Sigmoid colon (tissue), 7 donors: ENCODE measurements around the gene OR52E1. TPM values are rescaled to one million over a fixed set of nuclear protein-coding genes. Genes with fewer than 3 reads are reported as not detected.

Source experiments
- DNase-seq: peaks from one replicate; pipeline ENCODE4 v3.0.0-alpha.2; 2019
- H3K27ac ChIP-seq, 4 donors: fragments of 200-600 bp; sonication (generic); one replicate each; pipeline ENCODE4 v1.5.1; 2016 to 2019; ENCODE audit warnings: mild to moderate bottlenecking in 1 of 4
- H3K27me3 ChIP-seq, 3 donors: fragments of 200-600 bp; sonication (generic); one replicate each; pipeline ENCODE4 v1.5.1; 2019; ENCODE audit warnings: mild to moderate bottlenecking in 1 of 3
- H3K36me3 ChIP-seq, 4 donors: fragments of 200-600 bp; sonication (generic); one replicate each; pipeline ENCODE4 v1.5.1; 2016 to 2019
- H3K4me1 ChIP-seq, 4 donors: fragments of 200-600 bp; sonication (generic); one replicate each; pipeline ENCODE4 v1.5.1; 2017 to 2019
- H3K4me3 ChIP-seq, 4 donors: fragments of 200-600 bp; sonication (generic); one replicate each; pipeline ENCODE4 v1.5.1; 2017 to 2019; ENCODE audit warnings: mild to moderate bottlenecking in 2 of 4, moderate library complexity in 1 of 4
- H3K9me3 ChIP-seq, 4 donors: fragments of 200-600 bp in 3 of 4; sonication (generic) in 3 of 4; one replicate each; pipeline versions ENCODE4 v1.5.1 to v1.6.1; 2013 to 2019
- CTCF ChIP-seq, 4 experiments: fragments of 450-650 bp in 3 of 4; fragments of 200-600 bp in 1 of 4; IDR thresholded peaks; one replicate each; pipeline ENCODE4 v1.5.1; 2016 to 2019; ENCODE audit warnings: antibody characterized with exemption in 4 of 4, mild to moderate bottlenecking in 3 of 4, moderate library complexity in 2 of 4
- EP300 ChIP-seq, 4 donors: sonication (generic); formaldehyde crosslinking; IDR thresholded peaks; one replicate each; pipeline ENCODE4 v1.6.1; 2017; ENCODE audit warnings: antibody characterized with exemption in 4 of 4
- POLR2A ChIP-seq, 2 donors: fragments of 450-650 bp; IDR thresholded peaks; one replicate each; pipeline ENCODE4 v1.6.1; 2016; ENCODE audit warnings: antibody characterized with exemption in 2 of 2, mild to moderate bottlenecking in 2 of 2, moderate library complexity in 2 of 2
- POLR2AphosphoS5 ChIP-seq, 4 donors: sonication (generic); formaldehyde crosslinking; IDR thresholded peaks; one replicate each; pipeline ENCODE4 v1.6.1; 2017; ENCODE audit warnings: antibody characterized with exemption in 4 of 4
- WGBS, 2 donors: extraction: QIAGEN DNeasy Blood & Tissue Kit; methylation state at CpG; one replicate each; pipeline ENCODE4 v1.1.7; 2013; 5-methylcytosine and 5-hydroxymethylcytosine counted together
- intact Hi-C: fragments of 100-400 bp; cut with DNase I; formaldehyde crosslinking; loops from one replicate; pipeline ENCODE4 v1.15.1; 2023
- polyA plus RNA-seq, 3 donors: library from polyadenylated mRNA; stranded (reverse); fragments of 200-250 nt; gene quantifications; one replicate each; pipeline ENCODE4 v1.2.3, GENCODE V29; 2013
- total RNA-seq, 4 donors: library from RNA; depleted of rRNA; stranded (reverse); fragments of >200 nt; gene quantifications; one replicate each; pipeline ENCODE4 v1.1.0, GENCODE V29; 2016
- donor health status: healthy with polysubstance abuse.
- donor health status: Bipolar disorder and iron deficiency.
- donor health status: healthy.

OR52E1 gene
- total and polyA plus RNA-seq, 7 donors = not detected

DNA sequence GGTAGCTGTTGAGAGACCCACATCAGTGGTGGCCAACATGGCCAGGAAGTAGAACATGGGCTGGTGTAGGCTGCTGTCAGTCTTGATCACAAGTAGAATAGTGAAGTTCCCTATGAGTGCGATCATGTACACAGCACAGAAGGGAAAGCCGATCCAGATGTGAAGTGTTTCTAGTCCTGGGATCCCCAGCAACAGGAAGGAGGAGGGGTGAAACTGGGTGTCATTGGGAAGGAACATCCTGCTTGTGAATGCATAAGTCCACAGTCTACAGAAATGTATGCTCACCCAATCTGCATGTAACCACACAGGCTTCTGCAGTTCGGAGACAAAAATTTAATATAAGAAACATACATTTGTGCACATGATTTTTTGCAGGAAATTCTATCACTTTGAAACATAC is 10.0 kb upstream of the OR52E1 start, which contains the start of gene OR52E2:
TSS of gene OR52E2 (minus strand) at position 237 of the 400 bp plus-strand sequence. CDS start at position 237, 0 bp downstream.
- no peaks in the 10 kb centered on the region for H3K36me3 ChIP-seq
- DNase-seq = no peak
- H3K4me1 ChIP-seq = no peaks in the 10 kb centered on the region
- H3K27me3 ChIP-seq = no peaks in the 10 kb centered on the region
- TF ChIP-seq POLR2AphosphoS5 (IDR thresholded peaks at IDR 0.05) = no peak
- TF ChIP-seq CTCF (IDR thresholded peaks at IDR 0.05) = no peak
- TF ChIP-seq POLR2A (IDR thresholded peaks at IDR 0.05) = no peak
- no peak for TF ChIP-seq EP300 (IDR thresholded peaks at IDR 0.05)
- H3K9me3 ChIP-seq = no peaks in the 10 kb centered on the region
- WGBS, 2 donors = 91 to 92% methylated on average over 3 of the region's 3 CpGs
- H3K27ac ChIP-seq = no peak within 1 kb of the TSS
- intact Hi-C loops = no loop called here
- no peak within 1 kb of the TSS for H3K4me3 ChIP-seq

DNA sequence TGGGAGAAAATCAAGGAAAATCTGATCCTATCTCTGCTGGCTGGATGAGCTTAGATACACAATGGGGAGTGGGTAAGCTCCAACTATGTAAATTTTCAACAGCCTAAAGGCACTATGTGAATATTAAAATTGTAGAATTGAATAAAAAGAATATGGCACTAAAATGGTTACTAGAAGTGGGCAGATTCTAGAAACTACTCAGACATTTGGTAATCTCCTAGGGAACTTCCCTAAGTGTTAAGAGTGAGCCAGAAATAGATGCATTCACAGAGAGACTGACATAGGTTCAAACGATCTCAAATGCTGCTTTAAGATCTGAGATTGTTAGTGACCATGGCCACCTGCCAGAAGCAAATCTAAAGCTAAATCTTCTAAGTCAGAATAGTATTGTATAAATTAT is 4.3 kb upstream of the OR52E1 start:
- Histone ChIP-seq H3K9me3 (no peaks in the 10 kb centered on the region), H3K27me3 (no peaks in the 10 kb centered on the region), H3K4me3 (no peak overlapping the region), H3K36me3 (no peaks in the 10 kb centered on the region), H3K4me1 (no peaks in the 10 kb centered on the region), H3K27ac (no peak overlapping the region)
- no peak for TF ChIP-seq EP300 (IDR thresholded peaks at IDR 0.05)
- TF ChIP-seq POLR2A (IDR thresholded peaks at IDR 0.05) = no peak
- no peak for TF ChIP-seq CTCF (IDR thresholded peaks at IDR 0.05)
- TF ChIP-seq POLR2AphosphoS5 (IDR thresholded peaks at IDR 0.05) = no peak
- 21 to 23% methylated on average over 1 of the region's 1 CpG for WGBS, 2 donors
- intact Hi-C loops = no loop called here
- DNase-seq = no peak

GRCh38 chr11:5071799-5072198 is 2.4 kb downstream of the OR52E1 start:
- WGBS, 2 donors = 51 to 69% methylated on average over 3 of the region's 3 CpGs
- TF ChIP-seq POLR2AphosphoS5 (IDR thresholded peaks at IDR 0.05) = no peak
- no peak overlapping the region for H3K27ac ChIP-seq
- H3K9me3 ChIP-seq = no peaks in the 10 kb centered on the region
- no peak overlapping the region for H3K4me3 ChIP-seq
- DNase-seq = no peak
- no peaks in the 10 kb centered on the region for H3K36me3 ChIP-seq
- intact Hi-C loops = no loop called here
- no peaks in the 10 kb centered on the region for H3K4me1 ChIP-seq
- no peaks in the 10 kb centered on the region for H3K27me3 ChIP-seq

- 71 to 75% methylated on average over 2 of the region's 2 CpGs for WGBS, 2 donors
- no peaks in the 10 kb centered on the region for H3K36me3 ChIP-seq
- H3K4me1 ChIP-seq = no peaks in the 10 kb centered on the region
- no peak for DNase-seq
- no peak for TF ChIP-seq CTCF (IDR thresholded peaks at IDR 0.05)
- TF ChIP-seq EP300 (IDR thresholded peaks at IDR 0.05) = no peak
- TF ChIP-seq POLR2AphosphoS5 (IDR thresholded peaks at IDR 0.05) = no peak
- no peak for TF ChIP-seq POLR2A (IDR thresholded peaks at IDR 0.05)
- no peaks in the 10 kb centered on the region for H3K9me3 ChIP-seq
- H3K4me3 ChIP-seq = no peak overlapping the region
- H3K27me3 ChIP-seq = no peaks in the 10 kb centered on the region
- H3K27ac ChIP-seq = no peak overlapping the region
- intact Hi-C loops = no loop called here
Measured at GRCh38 chr11:5081405-5081804, 12.0 kb downstream of the OR52E1 start.

- Histone ChIP-seq H3K27me3 (no peaks in the 10 kb centered on the region), H3K4me3 (no peak overlapping the region), H3K36me3 (no peaks in the 10 kb centered on the region), H3K27ac (no peak overlapping the region), H3K9me3 (no peaks in the 10 kb centered on the region), H3K4me1 (no peaks in the 10 kb centered on the region)
- intact Hi-C loops = no loop called here
- TF ChIP-seq POLR2AphosphoS5 (IDR thresholded peaks at IDR 0.05) (no peak), POLR2A (IDR thresholded peaks at IDR 0.05) (no peak), EP300 (IDR thresholded peaks at IDR 0.05) (no peak), CTCF (IDR thresholded peaks at IDR 0.05) (no peak)
- no peak for DNase-seq
Measured at GRCh38 chr11:5083602-5084001, 14.2 kb downstream of the OR52E1 start.
